GM23338 (cell line): ENCODE results near the gene M6PR.

Source experiments
- CREB1 ChIP-seq: fragments of 250-450 bp; sonication (Bioruptor Pico); IDR thresholded peaks from 2 replicates; pipeline ENCODE4 v1.5.0; 2020; ENCODE audit warnings: low read depth, mild to moderate bottlenecking, moderate library complexity
- ETS1 ChIP-seq: IDR thresholded peaks from 2 replicates; pipeline ENCODE4 v1.6.1; 2016; ENCODE audit warnings: antibody characterized with exemption
- EZH2 ChIP-seq: fragments of 200-600 bp; sonication (generic); IDR thresholded peaks from one replicate; pipeline ENCODE4 v1.8.0; 2017; ENCODE audit warnings: antibody characterized with exemption, mild to moderate bottlenecking, low read depth; ENCODE audit not compliant: unreplicated experiment
- EZH2phosphoT487 ChIP-seq: fragments of 200-600 bp; sonication (generic); IDR thresholded peaks from one replicate; pipeline ENCODE4 v1.8.1; 2018; ENCODE audit warnings: antibody characterized with exemption; ENCODE audit not compliant: unreplicated experiment
- JUNB ChIP-seq: IDR thresholded peaks from one replicate; pipeline ENCODE4 v1.6.1; 2016; ENCODE audit warnings: antibody characterized with exemption; ENCODE audit not compliant: unreplicated experiment
- NANOG ChIP-seq: IDR thresholded peaks from 2 replicates; pipeline ENCODE4 v1.6.1; 2016; ENCODE audit warnings: antibody characterized with exemption, borderline replicate concordance
- POLR2AphosphoS5 ChIP-seq: IDR thresholded peaks from 2 replicates; pipeline ENCODE4 v1.6.1; 2016; ENCODE audit warnings: antibody characterized with exemption, low read depth
- STAT1 ChIP-seq: IDR thresholded peaks from one replicate; pipeline ENCODE4 v1.6.1; 2016; ENCODE audit warnings: antibody characterized with exemption; ENCODE audit not compliant: unreplicated experiment
- ZNF114 ChIP-seq: fragments of 250-450 bp; sonication (Bioruptor Pico); IDR thresholded peaks from 2 replicates; pipeline ENCODE4 v1.5.0; 2020; ENCODE audit warnings: mild to moderate bottlenecking, moderate library complexity
- ZNF331 ChIP-seq: fragments of 250-450 bp; sonication (Bioruptor Pico); IDR thresholded peaks from 2 replicates; pipeline ENCODE4 v1.5.0; 2020; ENCODE audit warnings: low read depth, mild to moderate bottlenecking, moderate library complexity
- TF ChIP-seq, protein P1 (sequence below), 2 experiments: fragments of 200-600 bp in 1 of 2; sonication (generic) in 1 of 2; conservative IDR thresholded peaks; 2 replicates each; pipeline versions ENCODE4 v1.5.1 to v1.6.1; 2016 to 2017; ENCODE audit warnings: antibody characterized with exemption in 2 of 2, low read depth in 2 of 2, mild to moderate bottlenecking in 2 of 2, moderate library complexity in 1 of 2
- TF ChIP-seq, protein P2 (sequence below): IDR thresholded peaks from one replicate; pipeline ENCODE4 v1.6.1; 2018; ENCODE audit warnings: antibody characterized with exemption; ENCODE audit not compliant: unreplicated experiment

DNA sequence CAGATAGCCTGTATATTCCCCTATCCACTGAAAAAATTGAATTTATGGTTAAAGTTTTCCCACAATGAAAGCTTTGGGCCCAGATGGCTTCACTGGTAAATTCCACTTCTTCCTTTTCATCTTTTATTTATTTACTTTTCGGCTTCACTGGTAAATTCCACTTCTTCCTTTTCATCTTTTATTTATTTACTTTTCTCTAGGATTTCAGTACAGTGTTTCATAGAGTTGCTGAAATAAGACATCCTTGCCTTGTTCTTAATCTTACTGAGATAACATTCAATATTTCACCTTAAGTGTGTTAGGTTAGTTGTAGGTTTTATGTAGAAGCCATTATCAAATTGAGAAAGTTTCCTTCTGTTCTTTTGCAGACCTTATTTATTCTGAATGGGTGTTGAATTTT is 21.0 kb upstream of the M6PR start:
- TF ChIP-seq, protein P1, sequence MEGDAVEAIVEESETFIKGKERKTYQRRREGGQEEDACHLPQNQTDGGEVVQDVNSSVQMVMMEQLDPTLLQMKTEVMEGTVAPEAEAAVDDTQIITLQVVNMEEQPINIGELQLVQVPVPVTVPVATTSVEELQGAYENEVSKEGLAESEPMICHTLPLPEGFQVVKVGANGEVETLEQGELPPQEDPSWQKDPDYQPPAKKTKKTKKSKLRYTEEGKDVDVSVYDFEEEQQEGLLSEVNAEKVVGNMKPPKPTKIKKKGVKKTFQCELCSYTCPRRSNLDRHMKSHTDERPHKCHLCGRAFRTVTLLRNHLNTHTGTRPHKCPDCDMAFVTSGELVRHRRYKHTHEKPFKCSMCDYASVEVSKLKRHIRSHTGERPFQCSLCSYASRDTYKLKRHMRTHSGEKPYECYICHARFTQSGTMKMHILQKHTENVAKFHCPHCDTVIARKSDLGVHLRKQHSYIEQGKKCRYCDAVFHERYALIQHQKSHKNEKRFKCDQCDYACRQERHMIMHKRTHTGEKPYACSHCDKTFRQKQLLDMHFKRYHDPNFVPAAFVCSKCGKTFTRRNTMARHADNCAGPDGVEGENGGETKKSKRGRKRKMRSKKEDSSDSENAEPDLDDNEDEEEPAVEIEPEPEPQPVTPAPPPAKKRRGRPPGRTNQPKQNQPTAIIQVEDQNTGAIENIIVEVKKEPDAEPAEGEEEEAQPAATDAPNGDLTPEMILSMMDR (conservative IDR thresholded peaks at IDR 0.05; ENCODE audit: low read depth in 2 of 2): no peak
- TF ChIP-seq EZH2phosphoT487 (no peak), EZH2 (no peak), CREB1 (no peak), POLR2AphosphoS5 (no peak), JUNB (no peak), ZNF114 (CRISPR knock-in tag) (no peak), NANOG (no peak), STAT1 (no peak), ETS1 (no peak), ZNF331 (CRISPR knock-in tag) (no peak)
- TF ChIP-seq, protein P2, sequence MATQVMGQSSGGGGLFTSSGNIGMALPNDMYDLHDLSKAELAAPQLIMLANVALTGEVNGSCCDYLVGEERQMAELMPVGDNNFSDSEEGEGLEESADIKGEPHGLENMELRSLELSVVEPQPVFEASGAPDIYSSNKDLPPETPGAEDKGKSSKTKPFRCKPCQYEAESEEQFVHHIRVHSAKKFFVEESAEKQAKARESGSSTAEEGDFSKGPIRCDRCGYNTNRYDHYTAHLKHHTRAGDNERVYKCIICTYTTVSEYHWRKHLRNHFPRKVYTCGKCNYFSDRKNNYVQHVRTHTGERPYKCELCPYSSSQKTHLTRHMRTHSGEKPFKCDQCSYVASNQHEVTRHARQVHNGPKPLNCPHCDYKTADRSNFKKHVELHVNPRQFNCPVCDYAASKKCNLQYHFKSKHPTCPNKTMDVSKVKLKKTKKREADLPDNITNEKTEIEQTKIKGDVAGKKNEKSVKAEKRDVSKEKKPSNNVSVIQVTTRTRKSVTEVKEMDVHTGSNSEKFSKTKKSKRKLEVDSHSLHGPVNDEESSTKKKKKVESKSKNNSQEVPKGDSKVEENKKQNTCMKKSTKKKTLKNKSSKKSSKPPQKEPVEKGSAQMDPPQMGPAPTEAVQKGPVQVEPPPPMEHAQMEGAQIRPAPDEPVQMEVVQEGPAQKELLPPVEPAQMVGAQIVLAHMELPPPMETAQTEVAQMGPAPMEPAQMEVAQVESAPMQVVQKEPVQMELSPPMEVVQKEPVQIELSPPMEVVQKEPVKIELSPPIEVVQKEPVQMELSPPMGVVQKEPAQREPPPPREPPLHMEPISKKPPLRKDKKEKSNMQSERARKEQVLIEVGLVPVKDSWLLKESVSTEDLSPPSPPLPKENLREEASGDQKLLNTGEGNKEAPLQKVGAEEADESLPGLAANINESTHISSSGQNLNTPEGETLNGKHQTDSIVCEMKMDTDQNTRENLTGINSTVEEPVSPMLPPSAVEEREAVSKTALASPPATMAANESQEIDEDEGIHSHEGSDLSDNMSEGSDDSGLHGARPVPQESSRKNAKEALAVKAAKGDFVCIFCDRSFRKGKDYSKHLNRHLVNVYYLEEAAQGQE: no peak
